Tibial artery (tissue), 4 donors: ENCODE results near the gene PRKG1.

ENCODE experiments used
- DNase-seq, 2 donors: peaks; one replicate each; pipeline ENCODE4 v3.0.0-alpha.2; 2019
- H3K27ac ChIP-seq, 2 donors: fragments of 200-600 bp; sonication (generic) in 1 of 2; 1 replicate in 1 of 2; 2 replicates in 1 of 2; pipeline ENCODE4 v1.5.1; 2018 to 2019; ENCODE audit warnings: mild to moderate bottlenecking in 1 of 2
- H3K27me3 ChIP-seq, 2 donors: fragments of 200-600 bp; sonication (generic) in 1 of 2; one replicate each; pipeline versions ENCODE4 v1.5.1 to v1.6.0; 2016 to 2019
- H3K36me3 ChIP-seq, 3 donors: fragments of 200-600 bp; sonication (generic) in 2 of 3; one replicate each; pipeline ENCODE4 v1.5.1; 2016 to 2019; ENCODE audit warnings: mild to moderate bottlenecking in 2 of 3
- H3K4me1 ChIP-seq, 4 donors: fragments of 200-600 bp; sonication (generic) in 2 of 4; 1 replicate in 3 of 4; 2 replicates in 1 of 4; pipeline ENCODE4 v1.5.1; 2016 to 2019
- H3K4me3 ChIP-seq, 2 donors: fragments of 200-600 bp; sonication (generic) in 1 of 2; 1 replicate in 1 of 2; 2 replicates in 1 of 2; pipeline ENCODE4 v1.5.1; 2018 to 2019; ENCODE audit warnings: mild to moderate bottlenecking in 2 of 2
- H3K9me3 ChIP-seq, 3 donors: fragments of 200-600 bp; sonication (generic) in 1 of 3; one replicate each; pipeline ENCODE4 v1.5.1; 2016 to 2019
- CTCF ChIP-seq, 2 experiments: fragments of 200-600 bp in 1 of 2; fragments of 450-650 bp in 1 of 2; IDR thresholded peaks; one replicate each; pipeline ENCODE4 v1.5.1; 2017 to 2019; ENCODE audit warnings: antibody characterized with exemption in 2 of 2, mild to moderate bottlenecking in 1 of 2, moderate library complexity in 1 of 2
- intact Hi-C: fragments of 100-400 bp; cut with DNase I; formaldehyde crosslinking; loops from one replicate; pipeline ENCODE4 v1.15.0; 2023; ENCODE audit warnings: low total_unique reads

Gene PRKG1

GRCh38 chr10:51527522-51528219, 453.4 kb downstream of the PRKG1 start:
- no peaks in the 10 kb centered on the region for H3K9me3 ChIP-seq
- intact Hi-C loops, result no loop called here
- H3K4me1 ChIP-seq, result peaks cover 0 to 78% (median 10%) of the 10 kb centered on the region in 4 donors
- TF ChIP-seq CTCF (IDR thresholded peaks at IDR 0.05), result no peak
- H3K27ac ChIP-seq, result no peak overlapping the region
- H3K27me3 ChIP-seq, result no peaks in the 10 kb centered on the region
- H3K4me3 ChIP-seq, result no peak overlapping the region
- H3K36me3 ChIP-seq, result no peaks in the 10 kb centered on the region
- no peak for DNase-seq

GRCh38 chr10:51528527-51528926, 454.2 kb downstream of the PRKG1 start:
- no peak for DNase-seq
- intact Hi-C loops, result no loop called here
- Histone ChIP-seq H3K9me3 (no peaks in the 10 kb centered on the region), H3K4me1 (peaks cover 0 to 76% (median 10%) of the 10 kb centered on the region in 4 donors), H3K27ac (no peak overlapping the region), H3K27me3 (no peaks in the 10 kb centered on the region), H3K4me3 (no peak overlapping the region), H3K36me3 (no peaks in the 10 kb centered on the region)
- no peak for TF ChIP-seq CTCF (IDR thresholded peaks at IDR 0.05)

DNA sequence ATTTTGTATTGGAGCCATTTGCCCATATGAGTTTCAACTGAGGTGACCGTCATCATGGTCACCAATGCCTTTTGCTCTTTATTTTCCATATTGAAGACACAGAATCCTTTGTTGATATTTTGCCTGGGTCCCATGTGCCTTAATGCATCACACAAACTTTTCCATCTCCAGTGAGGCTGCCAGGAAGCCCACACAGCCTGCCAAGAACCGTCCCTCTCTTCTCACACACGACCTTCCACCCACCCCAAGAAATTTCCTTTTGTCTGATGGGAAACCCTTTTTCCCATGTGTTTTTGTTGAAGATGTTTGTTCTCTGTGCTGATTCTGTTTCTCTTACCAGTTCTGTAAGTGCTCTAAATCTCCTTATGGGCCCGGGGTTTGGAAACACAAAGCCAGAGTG, 456.3 kb downstream of the PRKG1 start:
- intact Hi-C loops, result no loop called here
- DNase-seq, result no peak
- no peaks in the 10 kb centered on the region for H3K9me3 ChIP-seq

DNA sequence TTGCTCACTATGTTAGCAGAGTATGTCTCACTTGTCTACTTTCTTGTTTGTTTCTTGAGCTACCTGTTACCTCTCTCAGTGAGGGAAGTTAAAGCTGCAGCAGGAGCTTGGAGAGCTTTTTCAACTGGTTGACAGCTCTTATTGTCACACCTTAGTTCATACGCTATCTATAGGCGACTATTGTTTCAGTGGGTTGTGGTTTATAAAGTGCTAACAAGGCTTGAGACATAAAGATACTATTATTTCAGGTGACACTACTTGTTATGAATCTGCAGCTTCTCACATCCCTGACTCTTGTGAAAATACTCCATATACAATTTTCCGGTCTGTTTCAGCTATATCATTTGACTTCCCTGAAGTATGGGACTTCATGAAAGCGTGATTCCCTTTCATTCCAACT, 457.8 kb downstream of the PRKG1 start:
- Histone ChIP-seq H3K4me3 (no peak overlapping the region), H3K4me1 (peaks cover 0 to 58% (median 10%) of the 10 kb centered on the region in 4 donors), H3K36me3 (no peaks in the 10 kb centered on the region), H3K9me3 (no peaks in the 10 kb centered on the region), H3K27me3 (no peaks in the 10 kb centered on the region), H3K27ac (no peak overlapping the region)
- no peak for DNase-seq
- no peak for TF ChIP-seq CTCF (IDR thresholded peaks at IDR 0.05)
- intact Hi-C loops, result no loop called here

More for the DNA sequence above, 456.3 kb downstream of the PRKG1 start:
- H3K27me3 ChIP-seq, result no peaks in the 10 kb centered on the region
- H3K27ac ChIP-seq, result peak overlapping the region in 1 of 2 donors; percentile 37
- no peak for TF ChIP-seq CTCF (IDR thresholded peaks at IDR 0.05)
- H3K36me3 ChIP-seq, result no peaks in the 10 kb centered on the region
- peaks cover 0 to 69% (median 10%) of the 10 kb centered on the region in 4 donors for H3K4me1 ChIP-seq
- no peak overlapping the region for H3K4me3 ChIP-seq

DNA sequence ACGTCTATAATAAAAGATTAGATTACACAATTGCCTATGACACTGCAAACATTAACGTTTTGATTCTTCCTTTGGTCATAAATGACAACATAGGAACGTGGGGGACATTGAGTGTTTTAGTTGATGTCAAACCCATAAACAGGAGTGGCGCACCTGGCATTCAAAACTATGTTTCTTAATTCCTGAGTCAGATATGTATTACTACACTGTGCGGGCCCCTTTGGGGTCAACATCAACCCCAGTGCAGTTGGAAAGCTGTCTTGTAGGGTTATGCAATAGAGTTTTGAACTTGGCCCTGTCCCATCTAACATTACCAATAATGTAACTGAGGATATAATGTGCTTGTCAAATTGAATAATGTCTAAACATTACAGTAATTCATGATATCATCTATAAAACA, 468.6 kb downstream of the PRKG1 start:
- intact Hi-C loops, result no loop called here
- H3K27me3 ChIP-seq, result no peaks in the 10 kb centered on the region
- peaks cover 0 to 15% (median 1%) of the 10 kb centered on the region in 4 donors for H3K4me1 ChIP-seq
- no peak for TF ChIP-seq CTCF (IDR thresholded peaks at IDR 0.05)
- H3K27ac ChIP-seq, result no peak overlapping the region
- H3K36me3 ChIP-seq, result no peaks in the 10 kb centered on the region
- DNase-seq, result peak in 1 of 2 donors; percentile 49
- H3K9me3 ChIP-seq, result no peaks in the 10 kb centered on the region
- H3K4me3 ChIP-seq, result no peak overlapping the region
